Esophagus muscularis mucosa (tissue), 3 donors: Measurements from ENCODE around the gene ZCCHC4.

Experiments used
- POLR2AphosphoS5 ChIP-seq, 2 donors: sonication (generic); formaldehyde crosslinking; IDR thresholded peaks; one replicate each; pipeline ENCODE4 v1.6.1; 2017; ENCODE audit warnings: antibody characterized with exemption in 2 of 2
- TF ChIP-seq, protein P1 (sequence below), 3 experiments: fragments of 200-600 bp in 2 of 3; fragments of 450-650 bp in 1 of 3; sonication (generic) in 2 of 3; IDR thresholded peaks; one replicate each; pipeline ENCODE4 v1.5.1; 2017 to 2019; ENCODE audit warnings: antibody characterized with exemption in 3 of 3, mild to moderate bottlenecking in 2 of 3, moderate library complexity in 1 of 3

- TF ChIP-seq, protein P1, sequence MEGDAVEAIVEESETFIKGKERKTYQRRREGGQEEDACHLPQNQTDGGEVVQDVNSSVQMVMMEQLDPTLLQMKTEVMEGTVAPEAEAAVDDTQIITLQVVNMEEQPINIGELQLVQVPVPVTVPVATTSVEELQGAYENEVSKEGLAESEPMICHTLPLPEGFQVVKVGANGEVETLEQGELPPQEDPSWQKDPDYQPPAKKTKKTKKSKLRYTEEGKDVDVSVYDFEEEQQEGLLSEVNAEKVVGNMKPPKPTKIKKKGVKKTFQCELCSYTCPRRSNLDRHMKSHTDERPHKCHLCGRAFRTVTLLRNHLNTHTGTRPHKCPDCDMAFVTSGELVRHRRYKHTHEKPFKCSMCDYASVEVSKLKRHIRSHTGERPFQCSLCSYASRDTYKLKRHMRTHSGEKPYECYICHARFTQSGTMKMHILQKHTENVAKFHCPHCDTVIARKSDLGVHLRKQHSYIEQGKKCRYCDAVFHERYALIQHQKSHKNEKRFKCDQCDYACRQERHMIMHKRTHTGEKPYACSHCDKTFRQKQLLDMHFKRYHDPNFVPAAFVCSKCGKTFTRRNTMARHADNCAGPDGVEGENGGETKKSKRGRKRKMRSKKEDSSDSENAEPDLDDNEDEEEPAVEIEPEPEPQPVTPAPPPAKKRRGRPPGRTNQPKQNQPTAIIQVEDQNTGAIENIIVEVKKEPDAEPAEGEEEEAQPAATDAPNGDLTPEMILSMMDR (IDR thresholded peaks at IDR 0.05), result no peak
- TF ChIP-seq POLR2AphosphoS5 (IDR thresholded peaks at IDR 0.05), result no peak
These were observed 9.9 kb upstream of the ZCCHC4 start for GRCh38 chr4:25302626-25303025.
